Adrenal gland (tissue), 12 donors: Measurements from ENCODE around the gene OLFM1. TPM values are rescaled to one million over a fixed set of nuclear protein-coding genes. Genes with fewer than 3 reads are reported as not detected.

Experiments
- DNase-seq, 7 donors: peaks; one replicate each; pipeline ENCODE4 v3.0.0-alpha.2; 2019 to 2020
- H3K27ac ChIP-seq, 5 donors: fragments of 200-600 bp; sonication (generic) in 4 of 5; 1 replicate in 3 of 5; 2 replicates in 2 of 5; pipeline versions ENCODE4 v1.5.1 to v1.8.0; 2016 to 2020; ENCODE audit warnings: mild to moderate bottlenecking in 1 of 5
- H3K27me3 ChIP-seq: fragments of 200-600 bp; 2 replicates; pipeline ENCODE4 v1.8.0; 2021
- H3K36me3 ChIP-seq, 2 donors: fragments of 200-600 bp; replicated peaks in 1 of 2; 1 replicate in 1 of 2; 2 replicates in 1 of 2; pipeline versions ENCODE4 v1.5.1 to v1.8.0; 2018 to 2022
- H3K4me1 ChIP-seq, 2 donors: fragments of 200-600 bp; replicated peaks in 1 of 2; 1 replicate in 1 of 2; 2 replicates in 1 of 2; pipeline versions ENCODE4 v1.5.1 to v1.8.0; 2018 to 2021
- H3K4me3 ChIP-seq, 4 donors: fragments of 200-600 bp; sonication (generic) in 3 of 4; one replicate each; pipeline ENCODE4 v1.5.1; 2016 to 2018
- H3K9me3 ChIP-seq, 3 donors: fragments of 200-600 bp; sonication (generic) in 1 of 3; replicated peaks in 1 of 3; 1 replicate in 2 of 3; 2 replicates in 1 of 3; pipeline versions ENCODE4 v1.5.1 to v1.8.0; 2016 to 2021
- CTCF ChIP-seq, 6 experiments: fragments of 450-650 bp in 4 of 6; fragments of 200-600 bp in 2 of 6; sonication (generic) in 1 of 6; IDR thresholded peaks; 1 replicate in 5 of 6; 2 replicates in 1 of 6; pipeline versions ENCODE4 v1.5.1 to v1.8.0; 2016 to 2021; ENCODE audit warnings: antibody characterized with exemption in 6 of 6, mild to moderate bottlenecking in 2 of 6, moderate library complexity in 1 of 6
- POLR2A ChIP-seq, 2 donors: fragments of 450-650 bp; IDR thresholded peaks; one replicate each; pipeline ENCODE4 v1.6.1; 2017; ENCODE audit warnings: antibody characterized with exemption in 2 of 2, mild to moderate bottlenecking in 2 of 2, moderate library complexity in 1 of 2
- WGBS, 4 donors: extraction: QIAGEN DNeasy Blood & Tissue Kit in 2 of 4; methylation state at CpG; one replicate each; pipeline versions ENCODE4 v1.1.5 to v1.1.7; 2013 to 2017; 5-methylcytosine and 5-hydroxymethylcytosine counted together
- intact Hi-C, 2 donors: fragments of 100-400 bp; cut with DNase I; formaldehyde crosslinking; loops; one replicate each; pipeline versions ENCODE4 v1.14.1 to v1.15.0; 2022 to 2023
- polyA plus RNA-seq, 3 donors: library from polyadenylated mRNA; stranded (reverse); fragments of 200-250 nt in 2 of 3; fragments of 350-450 nt in 1 of 3; fragmentation: Illumina TruSeq in 1 of 3; extraction: RNeasy Lipid Tissue Mini Kit (QIAGEN cat#74804) in 1 of 3; gene quantifications; one replicate each; pipeline ENCODE4 v1.2.3, GENCODE V29; 2013 to 2014
- total RNA-seq, 9 donors: library from RNA; depleted of rRNA in 4 of 9; stranded (reverse); fragments of >200 nt in 4 of 9; fragments of 120-200 nt in 1 of 9; fragmentation: NEBNext Ultra II Directional in 1 of 9; extraction: Animal tissue kit (Norgen Biotek cat#: 25700) in 1 of 9; gene quantifications; one replicate each; pipeline versions ENCODE4 v1.1.0 to v1.2.4, GENCODE V29; 2013 to 2023
- donor health status: healthy with polysubstance abuse.
- donor health status: Bipolar disorder and iron deficiency.
- donor health status: DM: yes; HTN: yes; CAD: no.
- donor health status: DM: no; HTN: no; CAD: no.
- donor health status: DM: no; HTN: no; CAD: no.
- donor health status: DM: yes; HTN: yes; CAD: no.

Gene OLFM1
- total and polyA plus RNA-seq, 12 donors, result 2.5 to 48.0 (median 28.0) TPM

GRCh38 chr9:135086597-135087488 lies 625 bp upstream of the OLFM1 start:
- intact Hi-C loops, result loop anchor here (2.0 to 5.0 kb wide), 4 partner anchors 255 to 326 kb away; no protein-coding TSS in a partner anchor
- no peaks in the 10 kb centered on the region for H3K9me3 ChIP-seq
- DNase-seq, result no peak
- peaks cover 4 to 27% of the 10 kb centered on the region in 2 donors for H3K4me1 ChIP-seq
- no peaks in the 10 kb centered on the region for H3K36me3 ChIP-seq
- TF ChIP-seq CTCF (IDR thresholded peaks at IDR 0.05) (no peak), POLR2A (IDR thresholded peaks at IDR 0.05) (no peak)
- H3K4me3 ChIP-seq, result peak overlapping the region in 1 of 4 donors; percentile 9
- H3K27me3 ChIP-seq, result peaks cover 23% of the 10 kb centered on the region
- WGBS, 4 donors, result 20 to 25% (median 25%) methylated on average over 23 to 61 of the region's 61 CpGs
- H3K27ac ChIP-seq, result peak overlapping the region in 1 of 5 donors; percentile 51

- intact Hi-C loops, result loop anchor here (2.0 to 5.0 kb wide), 4 partner anchors 254 to 325 kb away; no protein-coding TSS in a partner anchor
- 0 to 8% (median 1%) methylated on average over 2 to 57 of the region's 57 CpGs for WGBS, 4 donors
- Histone ChIP-seq H3K9me3 (no peaks in the 10 kb centered on the region), H3K36me3 (no peaks in the 10 kb centered on the region), H3K27ac (no peak overlapping the region), H3K27me3 (peaks cover 23% of the 10 kb centered on the region), H3K4me1 (peaks cover 4 to 27% of the 10 kb centered on the region in 2 donors), H3K4me3 (peak overlapping the region in 1 of 4 donors; percentile 53)
- no peak for DNase-seq
- TF ChIP-seq CTCF (IDR thresholded peaks at IDR 0.05), result no peak
- no peak for TF ChIP-seq POLR2A (IDR thresholded peaks at IDR 0.05)
Observed at GRCh38 chr9:135087899-135088347, 455 bp downstream of the OLFM1 start.

GRCh38 chr9:135088348-135088978 lies 995 bp downstream of the OLFM1 start:
- Histone ChIP-seq H3K27ac (peak overlapping the region in 1 of 5 donors; percentile 35), H3K27me3 (peaks cover 23% of the 10 kb centered on the region), H3K4me3 (peak overlapping the region in 1 of 4 donors; percentile 53), H3K9me3 (no peaks in the 10 kb centered on the region), H3K36me3 (no peaks in the 10 kb centered on the region), H3K4me1 (peaks cover 4 to 27% of the 10 kb centered on the region in 2 donors)
- intact Hi-C loops, result loop anchor here in 1 of 2 donors (5.0 kb wide), 2 partner anchors 254 to 324 kb away; no protein-coding TSS in a partner anchor
- no peak for DNase-seq
- 2 to 4% (median 4%) methylated on average over 12 to 45 of the region's 45 CpGs for WGBS, 4 donors
- no peak for TF ChIP-seq POLR2A (IDR thresholded peaks at IDR 0.05)
- no peak for TF ChIP-seq CTCF (IDR thresholded peaks at IDR 0.05)
